Measurements from ENCODE around the gene HPCAL1.

DNA sequence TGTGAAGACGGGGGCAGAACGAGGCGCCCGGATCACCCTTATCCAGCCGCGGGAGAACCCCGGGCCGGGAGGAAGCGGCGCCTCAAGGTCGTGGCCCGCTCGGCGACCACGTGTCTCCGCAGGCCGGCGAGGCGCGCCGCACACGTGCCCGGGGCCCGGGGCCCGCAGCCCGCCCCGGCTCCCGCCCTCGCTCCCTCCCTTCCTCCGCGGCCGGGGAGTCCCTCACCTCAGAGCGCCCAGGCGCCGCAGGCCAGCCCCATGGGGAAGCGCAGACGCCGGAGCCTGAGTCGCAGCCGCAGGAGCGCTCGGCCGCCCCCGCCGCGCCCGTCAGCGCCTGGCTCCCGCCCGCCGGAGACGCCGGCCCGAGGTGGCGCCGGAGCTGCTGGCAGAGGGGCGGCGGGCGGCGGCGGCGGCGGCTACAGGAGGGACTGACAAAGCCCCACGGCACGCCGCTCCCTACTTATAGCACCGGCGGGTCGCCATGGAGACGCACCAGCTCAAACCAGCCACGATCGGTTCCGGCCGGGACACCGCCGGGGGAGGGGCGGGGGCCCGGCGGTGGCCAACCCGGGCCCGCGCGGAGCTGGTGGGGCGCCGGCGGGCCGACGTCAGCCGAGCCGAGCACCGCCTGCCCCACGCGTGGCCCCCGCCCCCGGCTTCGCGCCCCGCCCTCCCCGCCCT, 145.3 kb downstream of the HPCAL1 start, which contains the start of gene ODC1:
- TF ChIP-seq CTCF (IDR thresholded peaks at IDR 0.05; ENCODE audit: insufficient read depth, low read depth, low read length): no peak
- TF ChIP-seq EZH2 (IDR thresholded peaks at IDR 0.05; ENCODE audit: insufficient read depth, low read length): no peak
